Fibroblast of pulmonary artery (primary cell): Measurements from ENCODE around the gene STPG3.
"Not testable (repeated sequence)": the region's sequence is repeated elsewhere in the genome, so short reads cannot be mapped to it uniquely, and the experiment has no call there.

ENCODE experiments used
- DNase-seq: peaks from one replicate; pipeline ENCODE4 v3.0.0-alpha.2; 2010; ENCODE audit warnings: low read depth
- H3K4me3 ChIP-seq: replicated peaks from 2 replicates; pipeline ENCODE4 v1.5.1; 2011; ENCODE audit warnings: low read depth, mild to moderate bottlenecking, control low read depth, low read length, moderate library complexity
- CTCF ChIP-seq: IDR thresholded peaks from 2 replicates; pipeline ENCODE4 v1.5.1; 2011; ENCODE audit warnings: mild to moderate bottlenecking, control low read depth, low read length, inconsistent platforms; ENCODE audit errors: missing control alignments

Gene STPG3

GRCh38 chr9:137240318-137240840, 10.7 kb upstream of the STPG3 start:
- peak; percentile 80 for DNase-seq
- peak overlapping the region; percentile 63 for H3K4me3 ChIP-seq
- TF ChIP-seq CTCF = no peak

GRCh38 chr9:137240841-137241489, 10.1 kb upstream of the STPG3 start, which contains the start of gene TUBB4B:
TUBB4B (plus strand) TSS chr9:137241287; CDS start chr9:137241361, 74 bp downstream.
- DNase-seq = peak; percentile 100
- H3K4me3 ChIP-seq = peak within 1 kb of the TSS; percentile 81
- no peak for TF ChIP-seq CTCF

GRCh38 chr9:137241490-137242268, 9.4 kb upstream of the STPG3 start:
- H3K4me3 ChIP-seq = peak overlapping the region; percentile 81
- no peak for TF ChIP-seq CTCF
- DNase-seq = peak; percentile 33

- TF ChIP-seq CTCF = no peak
- H3K4me3 ChIP-seq = peak overlapping the region; percentile 81
- no peak for DNase-seq
Measured at GRCh38 chr9:137242269-137243203, 8.6 kb upstream of the STPG3 start.

- not testable (repeated sequence) for DNase-seq
- H3K4me3 ChIP-seq = peak overlapping the region; percentile 81
Measured at GRCh38 chr9:137243266-137243625, 7.8 kb upstream of the STPG3 start.

GRCh38 chr9:137243626-137244485, 7.2 kb upstream of the STPG3 start:
- no peak for DNase-seq
- no peak overlapping the region for H3K4me3 ChIP-seq

More at GRCh38 chr9:137243626-137244485, 7.2 kb upstream of the STPG3 start:
- no peak for TF ChIP-seq CTCF
